Testis (tissue), 3 donors: ENCODE measurements around the gene TGFBR2. TPM values are rescaled to one million over a fixed set of nuclear protein-coding genes. Genes with fewer than 3 reads are reported as not detected.

Experiments used
- DNase-seq: peaks from one replicate; pipeline ENCODE4 v3.0.0-alpha.2; 2019
- H3K27ac ChIP-seq, 2 donors: fragments of 200-600 bp; sonication (generic); one replicate each; pipeline ENCODE4 v1.5.1; 2019
- H3K27me3 ChIP-seq: fragments of 200-600 bp; sonication (generic); one replicate; pipeline ENCODE4 v1.5.1; 2019
- H3K36me3 ChIP-seq: fragments of 200-600 bp; sonication (generic); one replicate; pipeline ENCODE4 v1.5.1; 2017; ENCODE audit warnings: low read depth; ENCODE audit errors: missing control alignments
- H3K4me1 ChIP-seq: fragments of 200-600 bp; sonication (generic); one replicate; pipeline ENCODE4 v1.5.1; 2019
- H3K4me3 ChIP-seq, 2 donors: fragments of 200-600 bp; sonication (generic); one replicate each; pipeline ENCODE4 v1.5.1; 2017 to 2019
- H3K9me3 ChIP-seq: fragments of 200-600 bp; sonication (generic); one replicate; pipeline ENCODE4 v1.5.1; 2017
- CTCF ChIP-seq, 3 experiments: fragments of 450-650 bp in 2 of 3; fragments of 200-600 bp in 1 of 3; sonication (generic) in 1 of 3; IDR thresholded peaks; one replicate each; pipeline ENCODE4 v1.5.1; 2016 to 2019; ENCODE audit warnings: antibody characterized with exemption in 3 of 3, mild to moderate bottlenecking in 2 of 3, moderate library complexity in 1 of 3
- POLR2A ChIP-seq: fragments of 450-650 bp; IDR thresholded peaks from one replicate; pipeline ENCODE4 v1.6.1; 2017; ENCODE audit warnings: antibody characterized with exemption, mild to moderate bottlenecking, moderate library complexity
- WGBS, 2 donors: methylation state at CpG; one replicate each; pipeline ENCODE4 v1.1.5; 2018; 5-methylcytosine and 5-hydroxymethylcytosine counted together
- intact Hi-C: fragments of 100-400 bp; cut with DNase I; formaldehyde crosslinking; loops from one replicate; pipeline ENCODE4 v1.15.1; 2023; ENCODE audit warnings: low total_unique reads
- polyA plus RNA-seq: library from polyadenylated mRNA; stranded (reverse); fragments of 350-450 nt; fragmentation: Illumina TruSeq; extraction: RNeasy Lipid Tissue Mini Kit (QIAGEN cat#74804); gene quantifications from one replicate; pipeline ENCODE4 v1.2.3, GENCODE V29; 2014; ENCODE audit warnings: low read depth, low replicate concordance; ENCODE audit not compliant: insufficient read depth
- total RNA-seq, 2 donors: library from RNA; depleted of rRNA; stranded (reverse); fragments of >200 nt; gene quantifications; one replicate each; pipeline ENCODE4 v1.2.3, GENCODE V29; 2016

Gene TGFBR2
- total and polyA plus RNA-seq, 3 donors from 2014 or later: 18.7 to 35.3 (median 26.1) TPM

- no peak for DNase-seq
- Histone ChIP-seq H3K27ac (peak overlapping the region in 1 of 2 donors; percentile 92), H3K36me3 (no peaks in the 10 kb centered on the region), H3K27me3 (no peaks in the 10 kb centered on the region), H3K4me1 (no peaks in the 10 kb centered on the region), H3K4me3 (no peak overlapping the region), H3K9me3 (no peaks in the 10 kb centered on the region)
- TF ChIP-seq POLR2A (no peak), CTCF (IDR thresholded peaks at IDR 0.05) (no peak)
- WGBS, 2 donors: 73 to 77% methylated on average over 4 of the region's 4 CpGs
- intact Hi-C loops: no loop called here
These were observed 1.4 kb upstream of the TGFBR2 start for GRCh38 chr3:30605005-30605404.

- H3K4me1 ChIP-seq: no peaks in the 10 kb centered on the region
- H3K27me3 ChIP-seq: no peaks in the 10 kb centered on the region
- intact Hi-C loops: no loop called here
- H3K27ac ChIP-seq: peak overlapping the region; percentile 92 to 93
- H3K4me3 ChIP-seq: peak overlapping the region; percentile 83 to 98
- H3K36me3 ChIP-seq: no peaks in the 10 kb centered on the region
- no peak for DNase-seq
- H3K9me3 ChIP-seq: no peaks in the 10 kb centered on the region
- WGBS, 2 donors: 17 to 18% methylated on average over 10 of the region's 10 CpGs
- TF ChIP-seq CTCF (IDR thresholded peaks at IDR 0.05): no peak
- no peak for TF ChIP-seq POLR2A
These were observed 598 bp upstream of the TGFBR2 start for GRCh38 chr3:30605706-30606300.

- Histone ChIP-seq H3K4me3 (peak overlapping the region; percentile 83 to 98), H3K36me3 (no peaks in the 10 kb centered on the region), H3K4me1 (no peaks in the 10 kb centered on the region), H3K27me3 (no peaks in the 10 kb centered on the region), H3K27ac (peak overlapping the region; percentile 92 to 93), H3K9me3 (no peaks in the 10 kb centered on the region)
- intact Hi-C loops: no loop called here
- WGBS, 2 donors: 4 to 5% methylated on average over 23 to 45 of the region's 45 CpGs
- no peak for TF ChIP-seq POLR2A
- no peak for TF ChIP-seq CTCF (IDR thresholded peaks at IDR 0.05)
- peak; percentile 72 for DNase-seq
These were observed 832 bp downstream of the TGFBR2 start for GRCh38 chr3:30607032-30607833.

GRCh38 chr3:30608598-30608947, 2.2 kb downstream of the TGFBR2 start:
- DNase-seq: no peak
- Histone ChIP-seq H3K9me3 (no peaks in the 10 kb centered on the region), H3K36me3 (no peaks in the 10 kb centered on the region), H3K27ac (peak overlapping the region in 1 of 2 donors; percentile 92), H3K27me3 (no peaks in the 10 kb centered on the region), H3K4me1 (no peaks in the 10 kb centered on the region), H3K4me3 (no peak overlapping the region)
- intact Hi-C loops: no loop called here
- WGBS, 2 donors: 60 to 63% methylated on average over 2 of the region's 2 CpGs
- TF ChIP-seq CTCF (IDR thresholded peaks at IDR 0.05) (no peak), POLR2A (no peak)
